22Rv1 (cell line): Measurements from ENCODE around the gene PDE4DIP.
"Not testable (repeated sequence)": the region's sequence is repeated elsewhere in the genome, so short reads cannot be mapped to it uniquely, and the experiment has no call there.

ENCODE experiments used
- CTCF ChIP-seq: fragments of 450-650 bp; IDR thresholded peaks from 2 replicates; pipeline ENCODE4 v1.5.1; 2017; ENCODE audit warnings: mild to moderate bottlenecking
- ZFX ChIP-seq: fragments of 450-650 bp; IDR thresholded peaks from 2 replicates; pipeline ENCODE4 v1.6.1; 2017; ENCODE audit warnings: antibody characterized with exemption, borderline replicate concordance

GRCh38 chr1:149009761-149010160, 165.5 kb downstream of the PDE4DIP start:
- not testable (repeated sequence) for TF ChIP-seq CTCF, ZFX
